Hepatocyte (in vitro differentiated cells): Measurements from ENCODE around the gene CDC42BPG. TPM values are rescaled to one million over a fixed set of nuclear protein-coding genes. Genes with fewer than 3 reads are reported as not detected.

Experiments
- DNase-seq: peaks from one replicate; pipeline ENCODE4 v3.0.0-alpha.2; 2016; ENCODE audit warnings: low spot score
- H2AFZ ChIP-seq: fragments of 200-600 bp; sonication (generic); 2 replicates; pipeline ENCODE4 v1.6.0; 2016; ENCODE audit warnings: antibody characterized with exemption, mild to moderate bottlenecking
- H3K27ac ChIP-seq: fragments of 200-600 bp; sonication (generic); 2 replicates; pipeline ENCODE4 v1.5.1; 2016; ENCODE audit warnings: mild to moderate bottlenecking
- H3K27me3 ChIP-seq: fragments of 200-600 bp; sonication (generic); 2 replicates; pipeline ENCODE4 v1.6.1; 2016
- H3K36me3 ChIP-seq: fragments of 200-600 bp; sonication (generic); replicated peaks from 2 replicates; pipeline ENCODE4 v1.5.1; 2016; ENCODE audit warnings: low read depth; ENCODE audit not compliant: insufficient read depth
- H3K4me1 ChIP-seq: fragments of 200-600 bp; sonication (generic); 2 replicates; pipeline ENCODE4 v1.5.1; 2016; ENCODE audit warnings: mild to moderate bottlenecking, moderate library complexity; ENCODE audit not compliant: insufficient read depth
- H3K4me2 ChIP-seq: fragments of 200-600 bp; sonication (generic); 2 replicates; pipeline ENCODE4 v1.6.0; 2016
- H3K4me3 ChIP-seq: fragments of 200-600 bp; sonication (generic); 2 replicates; pipeline ENCODE4 v1.5.1; 2016; ENCODE audit warnings: mild to moderate bottlenecking
- H3K79me2 ChIP-seq: fragments of 200-600 bp; sonication (generic); 2 replicates; pipeline ENCODE4 v1.6.0; 2017; ENCODE audit warnings: mild to moderate bottlenecking
- H3K9me2 ChIP-seq: fragments of 200-600 bp; sonication (generic); replicated peaks from 2 replicates; pipeline ENCODE4 v1.6.0; 2017; ENCODE audit warnings: mild to moderate bottlenecking; ENCODE audit not compliant: insufficient read depth
- H3K9me3 ChIP-seq: fragments of 200-600 bp; sonication (generic); 2 replicates; pipeline ENCODE4 v1.5.1; 2016; ENCODE audit warnings: low read depth, mild to moderate bottlenecking
- H4K20me1 ChIP-seq: fragments of 200-600 bp; sonication (generic); 2 replicates; pipeline ENCODE4 v1.6.0; 2016; ENCODE audit warnings: mild to moderate bottlenecking; ENCODE audit not compliant: insufficient read depth, poor library complexity, severe bottlenecking
- CTCF ChIP-seq: fragments of 200-600 bp; sonication (generic); IDR thresholded peaks from 2 replicates; pipeline ENCODE4 v1.5.1; 2016; ENCODE audit warnings: antibody characterized with exemption, mild to moderate bottlenecking; ENCODE audit not compliant: poor library complexity
- EZH2 ChIP-seq: fragments of 200-600 bp; sonication (generic); IDR thresholded peaks from 2 replicates; pipeline ENCODE4 v1.6.1; 2016; ENCODE audit warnings: antibody characterized with exemption, mild to moderate bottlenecking, borderline replicate concordance
- EZH2phosphoT487 ChIP-seq: fragments of 200-600 bp; sonication (generic); IDR thresholded peaks from one replicate; pipeline ENCODE4 v1.6.1; 2018; ENCODE audit warnings: antibody characterized with exemption, mild to moderate bottlenecking, low read depth, moderate library complexity; ENCODE audit not compliant: unreplicated experiment, severe bottlenecking
- WGBS: methylation state at CpG from one replicate; pipeline ENCODE4 v1.1.6; 2016; ENCODE audit warnings: low lambda C conversion rate; ENCODE audit errors: missing lambda C conversion rate; 5-methylcytosine and 5-hydroxymethylcytosine counted together
- microRNA counts: library from miRNA; unstranded; fragments of <30 nt; microRNA quantifications from one replicate; lab custom pipeline; 2017
- polyA plus RNA-seq: library from polyadenylated mRNA; unstranded; fragments of >200 nt; fragmentation: Nextera tagmentation; extraction: Ambion mirVana; gene quantifications from 2 replicates; pipeline ENCODE4 v1.2.1, GENCODE V29; 2016
- total RNA-seq: library from RNA; depleted of rRNA; stranded (reverse); fragments of >200 nt; gene quantifications from 2 replicates; pipeline ENCODE4 v1.2.3, GENCODE V29; 2014

The CDC42BPG gene
- total and polyA plus RNA-seq, 2 experiments from 2014 or later, result 3.1 to 8.4 TPM

GRCh38 chr11:64774144-64774543, 70.3 kb downstream of the CDC42BPG start:
- no peak overlapping the region for H3K27ac ChIP-seq
- H2AFZ ChIP-seq, result no peak overlapping the region
- H4K20me1 ChIP-seq, result peaks cover 83% of the 10 kb centered on the region
- TF ChIP-seq EZH2phosphoT487 (no peak), EZH2 (no peak), CTCF (no peak)
- DNase-seq, result no peak
- H3K4me3 ChIP-seq, result no peak overlapping the region
- H3K9me3 ChIP-seq, result no peaks in the 10 kb centered on the region
- no peaks in the 10 kb centered on the region for H3K36me3 ChIP-seq
- 90% methylated on average over 5 of the region's 5 CpGs for WGBS
- H3K9me2 ChIP-seq, result no peaks in the 10 kb centered on the region
- peaks cover 83% of the 10 kb centered on the region for H3K79me2 ChIP-seq
- no peaks in the 10 kb centered on the region for H3K27me3 ChIP-seq
- peaks cover 9% of the 10 kb centered on the region for H3K4me1 ChIP-seq
- H3K4me2 ChIP-seq, result no peak overlapping the region

MicroRNAs within 50 kb of the gene (microRNA counts, 767-probe panel; counts per million panel counts)
- microRNA hsa-miR-192-5p (lab: Ali Mortazavi, UCI), result 8,897 counts per million, percentile 65 among the panel's probes with 10 or more counts

Other genes starting within 250 kb of the CDC42BPG start
- 0.28 and 0.83 TPM in 2 replicates for gene NRXN2, start 121.5 kb downstream of the CDC42BPG start, total RNA-seq
- gene NRXN2, start 121.5 kb downstream of the CDC42BPG start, polyA plus RNA-seq, result 1.7 and 2.8 TPM in 2 replicates
- 0.24 and 3.2 TPM in 2 replicates for gene RASGRP2, start 100.5 kb downstream of the CDC42BPG start, total RNA-seq
- gene RASGRP2, start 100.5 kb downstream of the CDC42BPG start, polyA plus RNA-seq, result 0.10 and 3.6 TPM in 2 replicates
- gene PYGM, start 84.7 kb downstream of the CDC42BPG start, total RNA-seq, result 1.9 and 2.0 TPM in 2 replicates
- 4.0 and 5.7 TPM in 2 replicates for gene PYGM, start 84.7 kb downstream of the CDC42BPG start, polyA plus RNA-seq
- 126 and 163 TPM in 2 replicates for gene SF1, start 66.1 kb downstream of the CDC42BPG start, total RNA-seq
- 138 and 157 TPM in 2 replicates for gene SF1, start 66.1 kb downstream of the CDC42BPG start, polyA plus RNA-seq
- gene MAP4K2, start 41.4 kb downstream of the CDC42BPG start, total RNA-seq, result 7.8 and 23.5 TPM in 2 replicates
- 9.0 and 13.2 TPM in 2 replicates for gene MAP4K2, start 41.4 kb downstream of the CDC42BPG start, polyA plus RNA-seq
- 14.1 and 18.6 TPM in 2 replicates for gene MEN1, start 34.1 kb downstream of the CDC42BPG start, total RNA-seq
- 49.1 and 49.9 TPM in 2 replicates for gene MEN1, start 34.1 kb downstream of the CDC42BPG start, polyA plus RNA-seq
- 44.8 and 52.4 TPM in 2 replicates for gene EHD1, start 34.0 kb upstream of the CDC42BPG start, total RNA-seq
- gene EHD1, start 34.0 kb upstream of the CDC42BPG start, polyA plus RNA-seq, result 66.6 and 69.5 TPM in 2 replicates
- gene ATG2A, start 72.6 kb upstream of the CDC42BPG start, total RNA-seq, result 16.4 and 18.1 TPM in 2 replicates
- gene ATG2A, start 72.6 kb upstream of the CDC42BPG start, polyA plus RNA-seq, result 11.7 and 17.0 TPM in 2 replicates
- 15.8 and 16.9 TPM in 2 replicates for gene PPP2R5B, start 80.0 kb upstream of the CDC42BPG start, total RNA-seq
- 16.2 and 19.5 TPM in 2 replicates for gene PPP2R5B, start 80.0 kb upstream of the CDC42BPG start, polyA plus RNA-seq
- gene GPHA2, start 91.2 kb upstream of the CDC42BPG start, total RNA-seq, result 2.0 TPM in 1 of 2 replicates, not detected in the other
- not detected in 2 replicates for gene GPHA2, start 91.2 kb upstream of the CDC42BPG start, polyA plus RNA-seq
- not detected in 2 replicates for gene MAJIN, start 127.5 kb upstream of the CDC42BPG start, total RNA-seq
- gene MAJIN, start 127.5 kb upstream of the CDC42BPG start, polyA plus RNA-seq, result not detected in 2 replicates
- 0.68 and 1.9 TPM in 2 replicates for gene BATF2, start 152.3 kb upstream of the CDC42BPG start, total RNA-seq
- gene BATF2, start 152.3 kb upstream of the CDC42BPG start, polyA plus RNA-seq, result 2.6 TPM in 1 of 2 replicates, not detected in the other
- 68.2 and 69.1 TPM in 2 replicates for gene ARL2, start 169.5 kb upstream of the CDC42BPG start, total RNA-seq
- gene ARL2, start 169.5 kb upstream of the CDC42BPG start, polyA plus RNA-seq, result 126 and 127 TPM in 2 replicates
- gene SNX15, start 182.8 kb upstream of the CDC42BPG start, total RNA-seq, result 9.9 and 12.9 TPM in 2 replicates
- gene SNX15, start 182.8 kb upstream of the CDC42BPG start, polyA plus RNA-seq, result 22.0 and 27.3 TPM in 2 replicates
- 10.8 and 12.2 TPM in 2 replicates for gene SAC3D1, start 196.6 kb upstream of the CDC42BPG start, total RNA-seq
- 18.5 and 23.8 TPM in 2 replicates for gene SAC3D1, start 196.6 kb upstream of the CDC42BPG start, polyA plus RNA-seq
- gene NAALADL1, start 213.9 kb upstream of the CDC42BPG start, total RNA-seq, result 0.13 and 0.76 TPM in 2 replicates
- not detected in 2 replicates for gene NAALADL1, start 213.9 kb upstream of the CDC42BPG start, polyA plus RNA-seq
- gene CDCA5, start 239.4 kb upstream of the CDC42BPG start, total RNA-seq, result 6.4 and 7.9 TPM in 2 replicates
- 6.4 and 11.8 TPM in 2 replicates for gene CDCA5, start 239.4 kb upstream of the CDC42BPG start, polyA plus RNA-seq
- gene ZFPL1, start 239.6 kb upstream of the CDC42BPG start, total RNA-seq, result 41.0 and 53.1 TPM in 2 replicates
- 52.7 and 58.1 TPM in 2 replicates for gene ZFPL1, start 239.6 kb upstream of the CDC42BPG start, polyA plus RNA-seq